ENCODE measurements around the gene GP9. TPM values are rescaled to one million over a fixed set of nuclear protein-coding genes. Genes with fewer than 3 reads are reported as not detected.

GP9 gene
- total and polyA plus RNA-seq, 4 donors = 0.16 to 12.0 TPM; not detected in 2

GRCh38 chr3:129036222-129037092, 24.1 kb upstream of the GP9 start:
- Histone ChIP-seq H3K27ac (ENCODE audit: low read depth in 1 of 2, low read length in 2 of 2) (no peak overlapping the region), H3K9me3 (ENCODE audit: control insufficient read depth in 4 of 4, low read length in 3 of 4) (no peaks in the 10 kb centered on the region), H3K27me3 (ENCODE audit: control insufficient read depth in 4 of 4, insufficient read depth in 4 of 4, low read length in 3 of 4) (no peaks in the 10 kb centered on the region), H3K4me3 (ENCODE audit: low read depth in 1 of 3, low read length in 3 of 3) (no peak overlapping the region), H3K9ac (ENCODE audit: low read depth in 1 of 2, low read length in 2 of 2) (no peak overlapping the region), H3K36me3 (ENCODE audit: control insufficient read depth in 4 of 4, insufficient read depth in 3 of 4, low read depth in 1 of 4, low read length in 3 of 4) (no peaks in the 10 kb centered on the region), H3K4me1 (ENCODE audit: control insufficient read depth in 4 of 4, insufficient read depth in 4 of 4, low read length in 3 of 4) (peaks cover 0 to 7% (median 4%) of the 10 kb centered on the region in 4 donors)
- no peak for DNase-seq (ENCODE audit: low spot score)
- WGBS = 90% methylated on average over 10 of the region's 10 CpGs
- TF ChIP-seq FOXA2 (IDR thresholded peaks at IDR 0.05) = no peak

- 96% methylated on average over 2 of the region's 2 CpGs for WGBS
- Histone ChIP-seq H3K9me3 (ENCODE audit: control insufficient read depth in 4 of 4, low read length in 3 of 4) (no peaks in the 10 kb centered on the region), H3K4me1 (ENCODE audit: control insufficient read depth in 4 of 4, insufficient read depth in 4 of 4, low read length in 3 of 4) (peaks cover 0 to 7% (median 4%) of the 10 kb centered on the region in 4 donors), H3K36me3 (ENCODE audit: control insufficient read depth in 4 of 4, insufficient read depth in 3 of 4, low read depth in 1 of 4, low read length in 3 of 4) (no peaks in the 10 kb centered on the region), H3K27me3 (ENCODE audit: control insufficient read depth in 4 of 4, insufficient read depth in 4 of 4, low read length in 3 of 4) (no peaks in the 10 kb centered on the region), H3K27ac (ENCODE audit: low read depth in 1 of 2, low read length in 2 of 2) (no peak overlapping the region), H3K9ac (ENCODE audit: low read depth in 1 of 2, low read length in 2 of 2) (no peak overlapping the region), H3K4me3 (ENCODE audit: low read depth in 1 of 3, low read length in 3 of 3) (no peak overlapping the region)
- DNase-seq (ENCODE audit: low spot score) = no peak
- TF ChIP-seq HNF4G (IDR thresholded peaks at IDR 0.05) = no peak
- no peak for TF ChIP-seq ZBTB33 (IDR thresholded peaks at IDR 0.05)
- no peak for TF ChIP-seq RXRA (IDR thresholded peaks at IDR 0.05)
- TF ChIP-seq MAX (IDR thresholded peaks at IDR 0.05) = no peak
- TF ChIP-seq FOXA2 (IDR thresholded peaks at IDR 0.05) = no peak
- no peak for TF ChIP-seq EGR1 (IDR thresholded peaks at IDR 0.05; ENCODE audit: low read depth in 2 of 2)
- TF ChIP-seq TAF1 (conservative IDR thresholded peaks at IDR 0.05) = no peak
Measured at GRCh38 chr3:129037093-129037419, 23.5 kb upstream of the GP9 start.

- Histone ChIP-seq H3K9ac (ENCODE audit: low read depth in 1 of 2, low read length in 2 of 2) (no peak overlapping the region), H3K36me3 (ENCODE audit: control insufficient read depth in 4 of 4, insufficient read depth in 3 of 4, low read depth in 1 of 4, low read length in 3 of 4) (no peaks in the 10 kb centered on the region), H3K4me1 (ENCODE audit: control insufficient read depth in 4 of 4, insufficient read depth in 4 of 4, low read length in 3 of 4) (peaks cover 0 to 7% (median 4%) of the 10 kb centered on the region in 4 donors), H3K27me3 (ENCODE audit: control insufficient read depth in 4 of 4, insufficient read depth in 4 of 4, low read length in 3 of 4) (no peaks in the 10 kb centered on the region), H3K9me3 (ENCODE audit: control insufficient read depth in 4 of 4, low read length in 3 of 4) (no peaks in the 10 kb centered on the region), H3K4me3 (ENCODE audit: low read depth in 1 of 3, low read length in 3 of 3) (no peak overlapping the region), H3K27ac (ENCODE audit: low read depth in 1 of 2, low read length in 2 of 2) (no peak overlapping the region)
- TF ChIP-seq ZBTB33 (IDR thresholded peaks at IDR 0.05) = no peak
- TF ChIP-seq GABPA (IDR thresholded peaks at IDR 0.05 in 1 of 2, conservative IDR thresholded peaks at IDR 0.05 in 1 of 2) = no peak
- no peak for TF ChIP-seq EGR1 (IDR thresholded peaks at IDR 0.05; ENCODE audit: low read depth in 2 of 2)
- no peak for TF ChIP-seq FOXA2 (IDR thresholded peaks at IDR 0.05)
- no peak for TF ChIP-seq FOXA1 (IDR thresholded peaks at IDR 0.05)
- no peak for TF ChIP-seq RXRA (IDR thresholded peaks at IDR 0.05)
- no peak for TF ChIP-seq RAD21 (IDR thresholded peaks at IDR 0.05)
- no peak for TF ChIP-seq CTCF (IDR thresholded peaks at IDR 0.05; ENCODE audit: low read depth, low read length, missing input control)
- no peak for TF ChIP-seq ATF3 (IDR thresholded peaks at IDR 0.05)
- TF ChIP-seq HNF4A (conservative IDR thresholded peaks at IDR 0.05) = no peak
- TF ChIP-seq TAF1 (conservative IDR thresholded peaks at IDR 0.05) = no peak
- TF ChIP-seq JUND (IDR thresholded peaks at IDR 0.05) = no peak
- TF ChIP-seq MAX (IDR thresholded peaks at IDR 0.05) = no peak
- TF ChIP-seq NR2F2 (IDR thresholded peaks at IDR 0.05) = no peak
- no peak for TF ChIP-seq HNF4G (IDR thresholded peaks at IDR 0.05)
- 83% methylated on average over 10 of the region's 10 CpGs for WGBS
- DNase-seq (ENCODE audit: low spot score) = no peak
Measured at GRCh38 chr3:129038121-129038855, 22.3 kb upstream of the GP9 start.

All from liver (tissue), 9 donors.